Activated naive CD4-positive, alpha-beta T cell treated with anti-CD3 and anti-CD28 coated beads, Interleukin-2, amount 50 U/mL, for 24 hours (primary cell): Measurements from ENCODE around the gene DTNB.
A peak's percentile ranks its signal among the peaks of the same experiment; 100 is the strongest.

ENCODE experiments used
- H3K27ac Mint-ChIP-seq: one replicate; pipeline ENCODE4 v1.8.0; 2021; ENCODE audit warnings: mild to moderate bottlenecking, mixed read lengths
- H3K27me3 Mint-ChIP-seq: one replicate; pipeline ENCODE4 v1.8.0; 2021; ENCODE audit warnings: mixed read lengths
- H3K36me3 Mint-ChIP-seq: one replicate; pipeline ENCODE4 v1.8.0; 2021; ENCODE audit warnings: mixed read lengths
- H3K4me1 Mint-ChIP-seq: one replicate; pipeline ENCODE4 v1.8.0; 2021; ENCODE audit warnings: mixed read lengths
- H3K4me3 Mint-ChIP-seq: one replicate; pipeline ENCODE4 v1.8.0; 2021; ENCODE audit warnings: mild to moderate bottlenecking, mixed read lengths
- H3K9me3 Mint-ChIP-seq: one replicate; pipeline ENCODE4 v1.8.0; 2021; ENCODE audit warnings: mixed read lengths

The DTNB gene

GRCh38 chr2:25361261-25362048, 311.9 kb downstream of the DTNB start:
- H3K27me3 Mint-ChIP-seq: no peaks in the 10 kb centered on the region
- H3K9me3 Mint-ChIP-seq: no peaks in the 10 kb centered on the region
- H3K4me1 Mint-ChIP-seq: peaks cover 21% of the 10 kb centered on the region
- H3K27ac Mint-ChIP-seq: no peak overlapping the region
- peak overlapping the region; percentile 92 for H3K4me3 Mint-ChIP-seq
- H3K36me3 Mint-ChIP-seq: no peaks in the 10 kb centered on the region

DNA sequence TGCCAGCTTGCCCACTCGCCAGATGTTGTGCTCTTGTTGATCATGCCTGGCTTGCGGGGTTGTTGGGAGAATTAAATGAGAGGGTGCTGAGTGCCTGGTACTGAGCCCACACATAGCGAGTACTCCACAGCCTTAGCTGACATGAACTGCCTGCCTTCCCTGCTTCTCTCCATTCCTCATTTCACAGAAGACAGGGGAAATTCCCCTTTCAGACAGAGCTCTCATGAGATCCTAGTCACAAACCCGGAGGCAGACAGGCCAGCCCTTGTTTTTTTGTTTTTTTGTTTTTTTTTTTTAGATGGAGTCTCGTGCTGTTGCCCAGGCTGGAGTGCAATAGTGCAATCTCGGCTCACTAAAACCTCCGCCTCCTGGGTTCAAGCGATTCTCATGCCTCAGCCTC, 314.5 kb downstream of the DTNB start:
- peaks cover 11% of the 10 kb centered on the region for H3K4me1 Mint-ChIP-seq
- no peaks in the 10 kb centered on the region for H3K36me3 Mint-ChIP-seq
- H3K27ac Mint-ChIP-seq: no peak overlapping the region
- H3K27me3 Mint-ChIP-seq: no peaks in the 10 kb centered on the region
- H3K9me3 Mint-ChIP-seq: no peaks in the 10 kb centered on the region
- no peak overlapping the region for H3K4me3 Mint-ChIP-seq

DNA sequence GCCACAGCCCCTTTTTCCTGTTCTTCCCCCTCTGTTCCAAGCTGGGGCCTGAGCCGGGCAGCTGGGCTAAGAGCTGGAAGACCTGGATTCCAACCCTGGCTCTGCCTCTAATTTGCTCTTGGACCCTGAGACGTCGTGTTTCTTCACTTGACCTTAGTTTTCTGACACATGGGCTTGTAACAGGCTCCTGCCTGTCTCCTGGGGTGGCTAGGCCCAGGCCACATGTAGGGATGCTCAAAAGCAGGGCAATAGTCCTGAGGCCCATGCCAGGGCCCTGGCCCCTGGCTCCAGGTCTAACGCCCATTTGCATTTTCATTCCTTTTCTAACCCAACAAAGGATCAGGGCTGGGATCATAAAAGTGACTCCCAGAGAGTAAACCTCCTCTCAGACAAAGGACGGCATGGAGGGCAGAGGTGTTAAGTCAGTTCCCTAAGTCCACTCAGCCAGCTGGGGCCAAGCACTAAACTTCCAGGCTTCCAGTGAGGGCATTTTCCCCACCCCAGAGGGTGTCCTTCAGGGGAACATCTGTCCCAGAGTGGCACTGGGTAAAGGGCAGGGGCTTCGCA, 315.0 kb downstream of the DTNB start:
- Mint-ChIP-seq H3K9me3 (no peaks in the 10 kb centered on the region), H3K27me3 (no peaks in the 10 kb centered on the region), H3K36me3 (no peaks in the 10 kb centered on the region), H3K27ac (no peak overlapping the region), H3K4me1 (peaks cover 7% of the 10 kb centered on the region), H3K4me3 (no peak overlapping the region)

DNA sequence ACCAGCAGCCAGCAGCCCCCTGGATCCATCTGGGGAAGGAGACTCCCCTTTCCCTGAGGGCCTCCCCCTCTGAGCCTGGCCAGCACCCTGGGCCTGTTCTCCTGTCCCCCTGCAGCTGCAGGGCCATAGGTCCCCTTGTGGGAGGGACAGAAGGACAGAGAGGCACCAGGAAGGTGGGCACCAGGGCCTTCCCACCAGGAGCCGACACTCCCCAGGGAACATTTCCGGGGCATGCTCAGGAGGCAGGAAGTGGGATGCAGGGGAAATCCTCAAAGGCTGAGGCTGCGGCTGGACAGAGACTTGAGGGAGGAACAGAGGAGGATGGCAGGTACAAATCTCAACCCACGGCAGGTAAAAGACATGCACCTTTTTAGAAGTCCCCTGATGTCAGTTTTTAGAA, 317.3 kb downstream of the DTNB start:
- H3K9me3 Mint-ChIP-seq: no peaks in the 10 kb centered on the region
- H3K27ac Mint-ChIP-seq: no peak overlapping the region
- H3K27me3 Mint-ChIP-seq: no peaks in the 10 kb centered on the region
- H3K36me3 Mint-ChIP-seq: no peaks in the 10 kb centered on the region
- H3K4me3 Mint-ChIP-seq: no peak overlapping the region
- no peaks in the 10 kb centered on the region for H3K4me1 Mint-ChIP-seq

DNA sequence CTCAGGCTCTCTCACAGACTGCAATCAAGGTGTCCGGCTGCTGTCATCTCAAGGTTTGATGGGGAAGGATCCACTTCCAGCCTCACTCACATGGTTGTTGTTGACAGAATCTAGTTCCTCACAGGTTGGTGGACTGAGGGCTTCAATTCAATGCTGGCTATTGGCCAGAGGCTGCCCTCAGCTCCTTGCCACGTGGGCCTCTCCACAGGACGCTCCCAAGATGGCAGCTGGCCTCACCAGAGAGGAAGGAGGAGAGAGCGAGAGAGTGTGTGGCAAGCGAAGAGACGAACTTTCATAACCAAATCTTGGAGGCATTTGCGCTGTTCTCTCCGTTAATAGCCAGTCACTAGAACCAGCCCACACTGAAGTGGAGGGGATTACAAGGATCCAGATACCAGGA, 318.1 kb downstream of the DTNB start:
- no peaks in the 10 kb centered on the region for H3K27me3 Mint-ChIP-seq
- no peak overlapping the region for H3K27ac Mint-ChIP-seq
- peaks cover 3% of the 10 kb centered on the region for H3K4me1 Mint-ChIP-seq
- no peaks in the 10 kb centered on the region for H3K36me3 Mint-ChIP-seq
- H3K9me3 Mint-ChIP-seq: no peaks in the 10 kb centered on the region
- no peak overlapping the region for H3K4me3 Mint-ChIP-seq

DNA sequence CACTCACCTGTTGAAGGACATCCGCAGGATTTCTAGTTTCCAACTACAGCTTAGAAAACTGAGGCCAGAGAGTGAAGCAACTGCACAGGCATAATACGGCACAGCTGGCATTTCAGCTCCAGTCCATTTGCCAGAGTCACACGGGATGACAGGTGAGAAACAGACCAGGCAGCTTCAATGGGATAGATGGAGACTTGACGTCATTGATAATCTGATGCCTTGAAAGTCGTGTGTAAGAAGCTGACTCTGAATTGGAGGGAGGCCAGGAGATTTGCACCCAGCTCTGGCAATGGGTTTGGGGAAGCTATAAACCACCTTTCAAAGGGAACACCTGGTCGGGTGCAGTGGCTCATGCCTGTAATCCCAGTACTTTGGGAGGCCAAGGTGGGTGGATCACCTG, 319.3 kb downstream of the DTNB start:
- no peaks in the 10 kb centered on the region for H3K36me3 Mint-ChIP-seq
- peaks cover 10% of the 10 kb centered on the region for H3K4me1 Mint-ChIP-seq
- H3K27me3 Mint-ChIP-seq: no peaks in the 10 kb centered on the region
- H3K27ac Mint-ChIP-seq: no peak overlapping the region
- no peaks in the 10 kb centered on the region for H3K9me3 Mint-ChIP-seq
- no peak overlapping the region for H3K4me3 Mint-ChIP-seq

- Mint-ChIP-seq H3K27me3 (no peaks in the 10 kb centered on the region), H3K36me3 (no peaks in the 10 kb centered on the region), H3K9me3 (no peaks in the 10 kb centered on the region), H3K4me1 (peaks cover 24% of the 10 kb centered on the region), H3K4me3 (no peak overlapping the region), H3K27ac (no peak overlapping the region)
Measured at GRCh38 chr2:25349397-25349796, 324.0 kb downstream of the DTNB start.

- H3K27ac Mint-ChIP-seq: peak overlapping the region; percentile 69
Measured at GRCh38 chr2:25347846-25348245, 325.5 kb downstream of the DTNB start.

DNA sequence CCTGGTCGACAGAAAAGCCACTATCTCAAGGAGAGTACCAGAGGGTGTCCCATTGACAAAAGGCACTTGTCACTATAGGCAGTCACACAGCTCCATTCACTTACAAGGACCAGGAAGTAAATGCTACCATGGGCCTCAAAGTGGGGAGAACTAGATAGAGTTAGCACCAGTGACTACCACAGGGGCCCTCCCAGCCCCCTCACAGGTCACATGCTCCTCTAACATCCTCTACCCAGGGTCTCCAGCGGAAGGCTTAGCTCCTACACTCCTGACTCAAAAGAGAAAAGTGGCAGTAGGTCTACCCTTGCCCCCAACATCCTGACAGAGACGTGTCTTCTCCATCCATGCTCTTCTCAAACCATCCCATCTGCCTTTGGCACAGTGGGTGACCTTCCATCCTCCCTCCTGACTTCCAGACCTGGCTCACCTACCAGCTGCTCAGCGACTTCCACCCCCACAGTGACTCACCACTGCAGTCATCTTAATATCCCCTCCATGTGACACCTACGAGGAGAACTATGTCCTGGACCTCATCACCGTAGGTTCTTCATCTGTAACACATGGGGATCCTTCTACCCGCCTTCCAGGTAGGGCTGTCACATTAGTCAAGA, 326.1 kb downstream of the DTNB start:
- peak overlapping the region; percentile 31 for H3K4me3 Mint-ChIP-seq
- H3K4me1 Mint-ChIP-seq: peaks cover 24% of the 10 kb centered on the region
- H3K36me3 Mint-ChIP-seq: no peaks in the 10 kb centered on the region
- no peaks in the 10 kb centered on the region for H3K9me3 Mint-ChIP-seq
- no peaks in the 10 kb centered on the region for H3K27me3 Mint-ChIP-seq
- H3K27ac Mint-ChIP-seq: no peak overlapping the region

More at GRCh38 chr2:25347846-25348245, 325.5 kb downstream of the DTNB start:
- peaks cover 24% of the 10 kb centered on the region for H3K4me1 Mint-ChIP-seq
- no peaks in the 10 kb centered on the region for H3K9me3 Mint-ChIP-seq
- no peak overlapping the region for H3K4me3 Mint-ChIP-seq
- no peaks in the 10 kb centered on the region for H3K36me3 Mint-ChIP-seq
- H3K27me3 Mint-ChIP-seq: no peaks in the 10 kb centered on the region

DNA sequence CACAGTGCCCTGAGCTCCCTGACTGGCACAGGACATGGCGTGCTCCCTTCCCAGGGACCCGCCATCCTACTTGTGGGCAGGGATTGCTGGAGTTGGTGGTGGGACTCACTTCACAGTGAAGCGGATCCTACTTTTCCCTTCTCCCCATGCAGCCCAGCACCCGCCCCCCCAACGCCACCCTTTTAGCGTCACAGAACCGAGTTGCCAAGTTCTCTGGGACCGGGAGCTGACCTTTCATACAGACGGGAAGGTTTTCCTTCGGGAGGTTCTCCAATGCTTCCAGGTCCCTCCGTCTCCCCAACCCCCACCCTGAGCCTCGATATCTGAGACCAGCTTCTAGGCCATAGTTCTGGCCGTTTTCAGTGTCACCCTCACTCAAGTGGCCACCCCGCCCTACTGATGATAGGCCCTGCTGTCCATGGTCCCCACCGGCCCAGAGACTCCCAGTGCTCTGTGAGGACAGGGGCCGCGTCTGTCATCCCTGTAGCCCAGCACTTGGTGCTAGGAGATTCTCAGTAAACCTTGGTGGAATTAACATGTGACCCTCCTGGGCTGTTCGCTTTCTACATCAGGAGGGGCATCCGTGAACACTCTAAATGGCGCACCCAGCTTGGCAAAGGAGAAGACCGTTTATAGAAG, 330.1 kb downstream of the DTNB start:
- H3K4me3 Mint-ChIP-seq: peak overlapping the region; percentile 36
- no peaks in the 10 kb centered on the region for H3K27me3 Mint-ChIP-seq
- H3K36me3 Mint-ChIP-seq: no peaks in the 10 kb centered on the region
- peak overlapping the region; percentile 30 for H3K27ac Mint-ChIP-seq
- no peaks in the 10 kb centered on the region for H3K9me3 Mint-ChIP-seq
- peaks cover 30% of the 10 kb centered on the region for H3K4me1 Mint-ChIP-seq

GRCh38 chr2:25342372-25343186, 330.8 kb downstream of the DTNB start:
- H3K9me3 Mint-ChIP-seq: no peaks in the 10 kb centered on the region
- H3K4me3 Mint-ChIP-seq: peak overlapping the region; percentile 74
- H3K27ac Mint-ChIP-seq: peak overlapping the region; percentile 70
- H3K27me3 Mint-ChIP-seq: no peaks in the 10 kb centered on the region
- H3K4me1 Mint-ChIP-seq: peaks cover 31% of the 10 kb centered on the region
- no peaks in the 10 kb centered on the region for H3K36me3 Mint-ChIP-seq

- Mint-ChIP-seq H3K9me3 (no peaks in the 10 kb centered on the region), H3K4me1 (peaks cover 31% of the 10 kb centered on the region), H3K36me3 (no peaks in the 10 kb centered on the region), H3K27me3 (no peaks in the 10 kb centered on the region), H3K4me3 (peak within 1 kb of the TSS; percentile 74), H3K27ac (peak within 1 kb of the TSS; percentile 70)
Measured at GRCh38 chr2:25341753-25342371, 331.5 kb downstream of the DTNB start, which contains the start of gene DNMT3A. TSS of gene DNMT3A (minus strand) at chr2:25341925. CDS start at chr2:25313984, 27,941 bp downstream.

DNA sequence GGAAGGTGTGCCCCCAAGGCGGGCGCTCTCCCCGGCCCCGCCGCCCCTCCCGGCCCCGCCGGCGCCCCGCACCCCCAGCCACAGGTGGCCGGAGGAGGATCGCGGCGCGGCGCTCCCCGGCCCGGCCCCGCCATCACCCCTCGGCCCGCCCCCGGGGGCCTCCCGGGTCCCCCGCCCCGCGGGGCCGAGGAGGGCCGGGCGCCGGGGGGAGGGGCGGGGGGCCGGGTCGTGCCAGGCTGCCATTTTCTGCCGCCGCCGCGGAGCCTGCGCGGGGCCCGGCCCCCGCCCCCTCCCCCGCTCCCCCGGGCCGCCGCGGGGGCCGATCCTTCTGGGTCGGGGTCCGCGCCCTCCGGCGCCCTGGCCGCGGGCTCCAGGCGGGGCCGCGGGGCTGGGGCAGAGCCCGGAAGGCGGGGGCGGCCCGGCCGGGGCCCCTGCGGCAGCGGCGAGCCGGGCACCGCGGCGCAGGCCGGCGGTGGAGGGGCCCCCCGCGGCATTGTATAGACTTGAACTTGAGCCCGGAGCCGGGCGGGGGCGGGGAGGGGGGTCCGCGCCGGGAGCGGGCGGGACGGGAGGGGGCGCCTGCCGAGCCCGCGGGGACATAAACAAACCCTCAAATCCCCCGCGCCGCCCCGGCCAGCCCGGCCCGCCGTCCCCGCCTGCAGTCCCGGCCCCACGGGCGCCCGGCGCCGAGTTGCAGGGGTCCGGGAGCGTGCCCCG, 332.2 kb downstream of the DTNB start:
- H3K9me3 Mint-ChIP-seq: no peaks in the 10 kb centered on the region

DNA sequence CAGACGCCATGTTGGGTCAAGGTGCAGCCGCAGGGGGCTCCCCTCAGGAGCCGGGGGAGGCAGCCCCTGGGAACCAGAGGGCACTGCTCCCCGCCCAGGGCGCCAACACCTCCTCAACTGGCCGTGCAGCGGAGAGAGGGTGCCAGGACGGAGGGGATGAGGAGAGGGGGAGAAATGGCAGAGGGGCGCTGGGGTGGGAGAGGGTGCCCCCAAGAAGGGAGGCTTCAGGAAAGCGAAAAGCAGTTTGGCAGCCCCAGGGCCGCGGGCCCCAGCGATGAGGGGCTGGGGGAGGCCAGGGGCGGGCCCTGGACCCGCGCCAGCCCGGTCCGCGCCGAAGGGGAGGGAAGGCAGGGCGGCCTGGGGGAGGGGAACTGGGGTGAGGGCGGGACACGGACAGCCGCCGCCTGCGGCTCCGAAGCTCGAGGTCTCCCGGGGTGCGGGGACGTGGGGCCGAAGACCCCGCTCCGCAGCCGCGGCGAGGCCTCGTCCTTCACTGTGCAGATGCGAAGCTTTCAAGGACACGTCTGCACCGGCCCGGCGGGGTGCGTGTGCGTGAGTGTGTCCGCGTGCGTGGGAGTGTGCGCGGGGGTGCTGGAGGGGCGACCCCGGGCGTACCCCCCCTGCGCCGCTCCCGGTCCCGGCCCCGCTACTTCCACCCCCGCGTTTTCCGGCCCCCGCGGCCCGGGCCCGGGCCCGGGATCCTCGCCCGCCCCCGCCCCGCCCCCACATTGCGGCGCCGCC, 333.0 kb downstream of the DTNB start:
- peak overlapping the region; percentile 55 for H3K4me3 Mint-ChIP-seq
- no peaks in the 10 kb centered on the region for H3K36me3 Mint-ChIP-seq
- H3K27ac Mint-ChIP-seq: no peak overlapping the region
- H3K4me1 Mint-ChIP-seq: peaks cover 43% of the 10 kb centered on the region
- no peaks in the 10 kb centered on the region for H3K9me3 Mint-ChIP-seq
- no peaks in the 10 kb centered on the region for H3K27me3 Mint-ChIP-seq

More for the DNA sequence above, 332.2 kb downstream of the DTNB start:
- Mint-ChIP-seq H3K36me3 (no peaks in the 10 kb centered on the region), H3K27ac (no peak overlapping the region), H3K4me1 (peaks cover 37% of the 10 kb centered on the region), H3K27me3 (no peaks in the 10 kb centered on the region), H3K4me3 (no peak overlapping the region)
